Activated CD4-positive, alpha-beta memory T cell treated with anti-CD3 and anti-CD28 coated beads for 36 hours (primary cell): ENCODE data around the gene TRPV4. TPM values are rescaled to one million over a fixed set of nuclear protein-coding genes. Genes with fewer than 3 reads are reported as not detected.

Source experiments
- CTCF ChIA-PET: fragments of 350-600 bp; sonication (Branson Sonifier 250); formaldehyde crosslinking; loops from one replicate; lab custom pipeline; 2021; ENCODE audit warnings: antibody characterized with exemption, inconsistent platforms; lab: Charles Lee
- POLR2A ChIA-PET: fragments of 350-600 bp; sonication (Branson Sonifier 250); formaldehyde crosslinking; loops from one replicate; lab custom pipeline; 2021; ENCODE audit warnings: antibody characterized with exemption; lab: Charles Lee
- DNase-seq: peaks from one replicate; pipeline ENCODE4 v3.0.0-alpha.2; 2020
- H3K27ac Mint-ChIP-seq: one replicate; pipeline ENCODE4 v1.8.0; 2021; ENCODE audit warnings: mixed read lengths
- H3K27me3 Mint-ChIP-seq: one replicate; pipeline ENCODE4 v1.8.0; 2021; ENCODE audit warnings: mixed read lengths
- H3K36me3 Mint-ChIP-seq: one replicate; pipeline ENCODE4 v1.8.0; 2021; ENCODE audit warnings: mixed read lengths
- H3K4me1 Mint-ChIP-seq: one replicate; pipeline ENCODE4 v1.8.0; 2021; ENCODE audit warnings: low read depth, mixed read lengths
- H3K4me3 Mint-ChIP-seq: one replicate; pipeline ENCODE4 v1.8.0; 2021; ENCODE audit warnings: mild to moderate bottlenecking, mixed read lengths
- H3K9me3 Mint-ChIP-seq: one replicate; pipeline ENCODE4 v1.8.0; 2021; ENCODE audit warnings: mixed read lengths
- intact Hi-C: fragments of 100-400 bp; cut with micrococcal nuclease; formaldehyde crosslinking; loops from one replicate; pipeline ENCODE4 v1.15.1; 2023
- total RNA-seq, 2 experiments: library from RNA; stranded (reverse); gene quantifications; one replicate each; pipeline ENCODE4 v1.2.3, GENCODE V29; 2021

Gene TRPV4
- total RNA-seq, 2 experiments from 2014 or later: not detected

- H3K4me3 Mint-ChIP-seq: no peak overlapping the region
- DNase-seq: no peak
- H3K36me3 Mint-ChIP-seq: no peaks in the 10 kb centered on the region
- peaks cover 4% of the 10 kb centered on the region for H3K27me3 Mint-ChIP-seq
- no peaks in the 10 kb centered on the region for H3K9me3 Mint-ChIP-seq
- ChIA-PET CTCF (no interaction called here), POLR2A (no interaction called here)
- intact Hi-C loops: no loop called here
- H3K4me1 Mint-ChIP-seq: no peaks in the 10 kb centered on the region
- no peak overlapping the region for H3K27ac Mint-ChIP-seq
Measured at GRCh38 chr12:109744986-109745942, 87.9 kb downstream of the TRPV4 start.

GRCh38 chr12:109744026-109744425 lies 89.2 kb downstream of the TRPV4 start:
- intact Hi-C loops: no loop called here
- Mint-ChIP-seq H3K27ac (no peak overlapping the region), H3K4me3 (no peak overlapping the region), H3K4me1 (no peaks in the 10 kb centered on the region), H3K36me3 (no peaks in the 10 kb centered on the region), H3K9me3 (no peaks in the 10 kb centered on the region), H3K27me3 (peaks cover 4% of the 10 kb centered on the region)
- ChIA-PET POLR2A (no interaction called here), CTCF (no interaction called here)
- DNase-seq: no peak

- ChIA-PET CTCF (no interaction called here), POLR2A (no interaction called here)
- Mint-ChIP-seq H3K4me1 (no peaks in the 10 kb centered on the region), H3K27me3 (peaks cover 6% of the 10 kb centered on the region), H3K9me3 (no peaks in the 10 kb centered on the region), H3K36me3 (no peaks in the 10 kb centered on the region), H3K27ac (no peak overlapping the region), H3K4me3 (no peak overlapping the region)
- DNase-seq: no peak
- intact Hi-C loops: no loop called here
Measured at GRCh38 chr12:109743076-109743910, 89.9 kb downstream of the TRPV4 start.

- intact Hi-C loops: no loop called here
- no peak for DNase-seq
- Mint-ChIP-seq H3K36me3 (no peaks in the 10 kb centered on the region), H3K4me3 (no peak overlapping the region), H3K27me3 (peaks cover 6% of the 10 kb centered on the region), H3K4me1 (no peaks in the 10 kb centered on the region), H3K27ac (no peak overlapping the region), H3K9me3 (no peaks in the 10 kb centered on the region)
- ChIA-PET CTCF (no interaction called here), POLR2A (no interaction called here)
Measured at GRCh38 chr12:109741970-109742703, 91.1 kb downstream of the TRPV4 start.

GRCh38 chr12:109741286-109741969 lies 91.8 kb downstream of the TRPV4 start:
- Mint-ChIP-seq H3K4me1 (no peaks in the 10 kb centered on the region), H3K36me3 (no peaks in the 10 kb centered on the region), H3K9me3 (no peaks in the 10 kb centered on the region), H3K27ac (no peak overlapping the region), H3K4me3 (no peak overlapping the region), H3K27me3 (peaks cover 6% of the 10 kb centered on the region)
- ChIA-PET CTCF (no interaction called here), POLR2A (no interaction called here)
- DNase-seq: no peak
- intact Hi-C loops: no loop called here

GRCh38 chr12:109740694-109741245 lies 92.4 kb downstream of the TRPV4 start:
- no peak for DNase-seq
- intact Hi-C loops: no loop called here
- H3K4me1 Mint-ChIP-seq: no peaks in the 10 kb centered on the region

GRCh38 chr12:109739747-109740693 lies 93.2 kb downstream of the TRPV4 start:
- Mint-ChIP-seq H3K36me3 (no peaks in the 10 kb centered on the region), H3K4me3 (no peak overlapping the region), H3K9me3 (no peaks in the 10 kb centered on the region), H3K27me3 (peaks cover 11% of the 10 kb centered on the region), H3K27ac (no peak overlapping the region), H3K4me1 (no peaks in the 10 kb centered on the region)
- CTCF ChIA-PET: interaction anchor here (0.9 kb wide), 1 partner anchor 142 kb away, joined by 8 read pairs; no protein-coding TSS in a partner anchor
- POLR2A ChIA-PET: no interaction called here
- DNase-seq: no peak
- intact Hi-C loops: no loop called here

More at GRCh38 chr12:109740694-109741245, 92.4 kb downstream of the TRPV4 start:
- POLR2A ChIA-PET: no interaction called here
- no peaks in the 10 kb centered on the region for H3K36me3 Mint-ChIP-seq
- CTCF ChIA-PET: interaction anchor here (0.9 kb wide), 1 partner anchor 143 kb away, joined by 8 read pairs; no protein-coding TSS in a partner anchor
- H3K4me3 Mint-ChIP-seq: no peak overlapping the region
- H3K27me3 Mint-ChIP-seq: peaks cover 6% of the 10 kb centered on the region
- no peak overlapping the region for H3K27ac Mint-ChIP-seq
- no peaks in the 10 kb centered on the region for H3K9me3 Mint-ChIP-seq

GRCh38 chr12:109738878-109739665 lies 94.1 kb downstream of the TRPV4 start:
- intact Hi-C loops: no loop called here
- Mint-ChIP-seq H3K4me1 (no peaks in the 10 kb centered on the region), H3K27me3 (peaks cover 15% of the 10 kb centered on the region), H3K36me3 (no peaks in the 10 kb centered on the region), H3K27ac (no peak overlapping the region), H3K4me3 (no peak overlapping the region), H3K9me3 (no peaks in the 10 kb centered on the region)
- ChIA-PET CTCF (no interaction called here), POLR2A (no interaction called here)
- no peak for DNase-seq

- Mint-ChIP-seq H3K4me1 (no peaks in the 10 kb centered on the region), H3K27ac (no peak overlapping the region), H3K27me3 (peaks cover 19% of the 10 kb centered on the region), H3K9me3 (no peaks in the 10 kb centered on the region), H3K4me3 (no peak overlapping the region), H3K36me3 (no peaks in the 10 kb centered on the region)
- intact Hi-C loops: no loop called here
- ChIA-PET CTCF (no interaction called here), POLR2A (no interaction called here)
- no peak for DNase-seq
Measured at GRCh38 chr12:109738209-109738608, 95.0 kb downstream of the TRPV4 start.

GRCh38 chr12:109737631-109738030 lies 95.6 kb downstream of the TRPV4 start:
- Mint-ChIP-seq H3K9me3 (no peaks in the 10 kb centered on the region), H3K4me1 (no peaks in the 10 kb centered on the region), H3K27me3 (peaks cover 23% of the 10 kb centered on the region), H3K4me3 (no peak overlapping the region), H3K27ac (no peak overlapping the region), H3K36me3 (no peaks in the 10 kb centered on the region)
- ChIA-PET POLR2A (no interaction called here), CTCF (no interaction called here)
- intact Hi-C loops: no loop called here
- no peak for DNase-seq
